CD4-positive, alpha-beta T cell (primary cell): ENCODE data around the gene PRR14L. TPM values are rescaled to one million over a fixed set of nuclear protein-coding genes. Genes with fewer than 3 reads are reported as not detected.
"Not testable (repeated sequence)": the region's sequence is repeated elsewhere in the genome, so short reads cannot be mapped to it uniquely, and the experiment has no call there.

Source experiments
- ATAC-seq: fragments of 200-7000 bp; cut with Tn5 transposase; one replicate; pipeline ENCODE4 v1.10.0; 2022; ENCODE audit warnings: mild to moderate bottlenecking; ENCODE audit not compliant: poor library complexity
- CTCF ChIA-PET: fragments of 350-600 bp; sonication (Branson Sonifier 250); formaldehyde crosslinking; loops from one replicate; lab custom pipeline; 2021; ENCODE audit warnings: antibody characterized with exemption, inconsistent platforms; lab: Charles Lee
- POLR2A ChIA-PET: fragments of 350-600 bp; sonication (Branson Sonifier 250); formaldehyde crosslinking; loops from one replicate; lab custom pipeline; 2021; ENCODE audit warnings: antibody characterized with exemption, inconsistent platforms; lab: Charles Lee
- DNase-seq, 14 experiments: peaks; one replicate each; pipeline ENCODE4 v3.0.0-alpha.2; 2013 to 2020; ENCODE audit warnings: mixed read lengths in 2 of 14
- H3K27ac ChIP-seq, 2 donors: one replicate each; pipeline versions ENCODE4 v1.5.1 to v1.7.0; 2013; ENCODE audit warnings: low read length in 2 of 2, low read depth in 1 of 2, mild to moderate bottlenecking in 1 of 2
- H3K27me3 ChIP-seq, 2 experiments: 1 replicate in 1 of 2; 2 replicates in 1 of 2; pipeline versions ENCODE4 v1.6.1 to v1.7.0; 2013; ENCODE audit warnings: low read length in 2 of 2, control low read depth in 1 of 2, mild to moderate bottlenecking in 1 of 2, moderate library complexity in 1 of 2; ENCODE audit not compliant: insufficient read depth in 2 of 2, control insufficient read depth in 1 of 2
- H3K36me3 ChIP-seq: one replicate; pipeline ENCODE4 v1.6.1; 2013; ENCODE audit warnings: low read length, control low read depth; ENCODE audit not compliant: insufficient read depth
- H3K4me1 ChIP-seq: one replicate; pipeline ENCODE4 v1.6.1; 2013; ENCODE audit warnings: low read length, control low read depth; ENCODE audit not compliant: insufficient read depth
- H3K4me3 ChIP-seq: one replicate; pipeline ENCODE4 v1.5.1; 2013; ENCODE audit warnings: mild to moderate bottlenecking, low read length, moderate library complexity
- H3K9me3 ChIP-seq, 2 experiments: 1 replicate in 1 of 2; 2 replicates in 1 of 2; pipeline versions ENCODE4 v1.6.1 to v1.7.0; 2013; ENCODE audit warnings: low read length in 2 of 2, mild to moderate bottlenecking in 2 of 2, control low read depth in 1 of 2, moderate library complexity in 1 of 2; ENCODE audit not compliant: control insufficient read depth in 1 of 2, insufficient read depth in 1 of 2
- H3K27ac Mint-ChIP-seq: one replicate; pipeline ENCODE4 v1.8.0; 2020; ENCODE audit warnings: mixed read lengths
- H3K27me3 Mint-ChIP-seq: one replicate; pipeline ENCODE4 v1.8.0; 2021; ENCODE audit warnings: mixed read lengths
- H3K36me3 Mint-ChIP-seq: one replicate; pipeline ENCODE4 v1.8.0; 2021; ENCODE audit warnings: low read depth, mixed read lengths
- H3K4me1 Mint-ChIP-seq: one replicate; pipeline ENCODE4 v1.8.0; 2021; ENCODE audit warnings: low read depth, mixed read lengths
- H3K4me3 Mint-ChIP-seq: one replicate; pipeline ENCODE4 v1.8.0; 2020; ENCODE audit warnings: mild to moderate bottlenecking, mixed read lengths
- H3K9me3 Mint-ChIP-seq: one replicate; pipeline ENCODE4 v1.8.0; 2020; ENCODE audit warnings: mixed read lengths
- intact Hi-C, 2 experiments: fragments of 100-400 bp; cut with DNase I in 1 of 2; cut with micrococcal nuclease in 1 of 2; formaldehyde crosslinking; loops; one replicate each; pipeline versions ENCODE4 v1.15.1 to v1.9.0; 2023 to 2025; cut with DNase I, micrococcal nuclease
- total RNA-seq, 174 experiments: library from RNA in 2 of 174; stranded (reverse) in 2 of 174; gene quantifications; one replicate each; pipeline ENCODE4 v1.2.3 and lab custom pipeline; 2021 to 2026
- TF ChIP-seq, protein P1 (sequence below): fragments of 200-600 bp; IDR thresholded peaks from one replicate; pipeline ENCODE4 v1.8.0; 2022; ENCODE audit warnings: antibody characterized with exemption, mild to moderate bottlenecking

Gene PRR14L
- total RNA-seq, 2 experiments from 2014 or later: 23.4 to 24.9 TPM

DNA sequence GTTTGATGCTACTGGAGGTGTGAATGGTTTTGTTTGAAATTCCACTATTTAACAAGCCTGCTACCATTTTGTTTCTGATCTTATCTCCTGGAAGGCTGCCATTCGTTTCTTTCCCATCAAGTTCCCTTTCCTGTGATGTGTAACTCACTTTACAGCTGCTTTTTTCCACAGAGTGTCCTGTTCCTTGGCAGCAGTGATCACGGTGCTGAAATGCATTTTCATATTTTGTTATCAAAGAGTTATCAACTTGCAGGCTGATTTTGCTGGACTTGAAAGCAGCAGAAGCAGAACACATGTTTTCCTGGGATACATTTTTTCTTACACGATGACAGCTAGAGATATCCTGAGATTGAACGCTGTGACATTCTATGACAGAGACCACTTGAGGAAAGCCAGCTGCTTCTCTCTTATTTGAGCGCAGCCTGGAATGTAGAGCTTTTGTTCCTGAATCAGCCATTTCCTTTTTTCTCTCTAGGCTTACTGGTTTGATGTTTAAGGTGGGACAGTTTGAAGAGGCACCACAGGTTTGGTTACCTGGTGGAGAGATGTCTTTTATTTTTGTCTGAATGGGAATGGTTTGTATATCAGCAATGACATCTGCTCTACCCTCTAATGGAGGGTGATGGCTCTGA, 34.7 kb downstream of the PRR14L start:
- intact Hi-C loops: no loop called here
- Histone ChIP-seq H3K4me1 (no peaks in the 10 kb centered on the region), H3K9me3 (no peaks in the 10 kb centered on the region), H3K4me3 (no peak overlapping the region), H3K27ac (no peak overlapping the region), H3K27me3 (no peaks in the 10 kb centered on the region), H3K36me3 (peaks cover 80% of the 10 kb centered on the region)
- no peak overlapping the region for H3K27ac Mint-ChIP-seq
- ChIA-PET CTCF (no interaction called here), POLR2A (no interaction called here)
- H3K27me3 Mint-ChIP-seq: no peaks in the 10 kb centered on the region
- TF ChIP-seq, protein P1, sequence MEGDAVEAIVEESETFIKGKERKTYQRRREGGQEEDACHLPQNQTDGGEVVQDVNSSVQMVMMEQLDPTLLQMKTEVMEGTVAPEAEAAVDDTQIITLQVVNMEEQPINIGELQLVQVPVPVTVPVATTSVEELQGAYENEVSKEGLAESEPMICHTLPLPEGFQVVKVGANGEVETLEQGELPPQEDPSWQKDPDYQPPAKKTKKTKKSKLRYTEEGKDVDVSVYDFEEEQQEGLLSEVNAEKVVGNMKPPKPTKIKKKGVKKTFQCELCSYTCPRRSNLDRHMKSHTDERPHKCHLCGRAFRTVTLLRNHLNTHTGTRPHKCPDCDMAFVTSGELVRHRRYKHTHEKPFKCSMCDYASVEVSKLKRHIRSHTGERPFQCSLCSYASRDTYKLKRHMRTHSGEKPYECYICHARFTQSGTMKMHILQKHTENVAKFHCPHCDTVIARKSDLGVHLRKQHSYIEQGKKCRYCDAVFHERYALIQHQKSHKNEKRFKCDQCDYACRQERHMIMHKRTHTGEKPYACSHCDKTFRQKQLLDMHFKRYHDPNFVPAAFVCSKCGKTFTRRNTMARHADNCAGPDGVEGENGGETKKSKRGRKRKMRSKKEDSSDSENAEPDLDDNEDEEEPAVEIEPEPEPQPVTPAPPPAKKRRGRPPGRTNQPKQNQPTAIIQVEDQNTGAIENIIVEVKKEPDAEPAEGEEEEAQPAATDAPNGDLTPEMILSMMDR: no peak
- no peak overlapping the region for H3K4me3 Mint-ChIP-seq
- peaks cover 78% of the 10 kb centered on the region for H3K36me3 Mint-ChIP-seq
- H3K4me1 Mint-ChIP-seq: no peaks in the 10 kb centered on the region
- no peak for ATAC-seq
- H3K9me3 Mint-ChIP-seq: no peaks in the 10 kb centered on the region
- no peak for DNase-seq

- H3K9me3 Mint-ChIP-seq, DNase-seq, H3K4me1 ChIP-seq, ATAC-seq, H3K4me3 Mint-ChIP-seq, H3K27ac ChIP-seq, POLR2A ChIA-PET, H3K4me3 ChIP-seq, H3K27me3 Mint-ChIP-seq, H3K27me3 ChIP-seq, H3K4me1 Mint-ChIP-seq, H3K9me3 ChIP-seq, intact Hi-C loops, H3K27ac Mint-ChIP-seq: not testable (repeated sequence)
- CTCF ChIA-PET: interaction anchor here (2.1 kb wide), 1 partner anchor 23 kb away, joined by 5 read pairs; no protein-coding TSS in a partner anchor
- peaks cover 50% of the 10 kb centered on the region for H3K36me3 Mint-ChIP-seq
- H3K36me3 ChIP-seq: peaks cover 61% of the 10 kb centered on the region
Measured at GRCh38 chr22:31711226-31711625, 38.7 kb downstream of the PRR14L start.

- Histone ChIP-seq H3K4me1 (no peaks in the 10 kb centered on the region), H3K9me3 (no peaks in the 10 kb centered on the region), H3K27ac (no peak overlapping the region), H3K36me3 (peaks cover 44% of the 10 kb centered on the region), H3K27me3 (no peaks in the 10 kb centered on the region), H3K4me3 (no peak overlapping the region)
- Mint-ChIP-seq H3K36me3 (peaks cover 35% of the 10 kb centered on the region), H3K27ac (no peak overlapping the region), H3K27me3 (no peaks in the 10 kb centered on the region), H3K4me3 (no peak overlapping the region), H3K4me1 (no peaks in the 10 kb centered on the region), H3K9me3 (no peaks in the 10 kb centered on the region)
- POLR2A ChIA-PET: interaction anchor here (0.7 kb wide), 1 partner anchor 506 kb away, joined by 6 read pairs; no protein-coding TSS in a partner anchor
- intact Hi-C loops: no loop called here
- TF ChIP-seq, protein P1: no peak
- DNase-seq: no peak
- ATAC-seq: no peak
- CTCF ChIA-PET: no interaction called here
Measured at GRCh38 chr22:31707519-31707918, 42.4 kb downstream of the PRR14L start.

GRCh38 chr22:31695423-31695822, 54.5 kb downstream of the PRR14L start:
- no peak overlapping the region for H3K4me3 ChIP-seq
- no peak overlapping the region for H3K4me3 Mint-ChIP-seq
- no peaks in the 10 kb centered on the region for H3K9me3 Mint-ChIP-seq
- intact Hi-C loops: no loop called here
- DNase-seq (no peak), ATAC-seq (no peak)
- no peaks in the 10 kb centered on the region for H3K27me3 Mint-ChIP-seq
- peaks cover 10% of the 10 kb centered on the region for H3K4me1 Mint-ChIP-seq
- ChIA-PET POLR2A (interaction anchor here (0.6 to 1.3 kb wide), 3 partner anchors 11 to 506 kb away, joined by 4 read pairs; no protein-coding TSS in a partner anchor), CTCF (no interaction called here)
- peaks cover 67% of the 10 kb centered on the region for H3K36me3 ChIP-seq
- TF ChIP-seq, protein P1: no peak
- H3K27ac Mint-ChIP-seq: no peak overlapping the region
- no peaks in the 10 kb centered on the region for H3K9me3 ChIP-seq
- H3K4me1 ChIP-seq: peaks cover 7% of the 10 kb centered on the region
- no peaks in the 10 kb centered on the region for H3K27me3 ChIP-seq
- peaks cover 71% of the 10 kb centered on the region for H3K36me3 Mint-ChIP-seq
- H3K27ac ChIP-seq: no peak overlapping the region

GRCh38 chr22:31694046-31694445, 55.9 kb downstream of the PRR14L start:
- ChIA-PET CTCF (interaction anchor here (0.7 to 1.0 kb wide), 2 partner anchors 54 to 74 kb away, joined by 3 read pairs; no protein-coding TSS in a partner anchor), POLR2A (interaction anchor here (1.1 kb wide), 1 partner anchor 17 kb away, joined by 3 read pairs; no protein-coding TSS in a partner anchor)
- H3K36me3 Mint-ChIP-seq: peaks cover 63% of the 10 kb centered on the region
- H3K4me1 Mint-ChIP-seq, H3K9me3 ChIP-seq, ATAC-seq, H3K27ac ChIP-seq, H3K9me3 Mint-ChIP-seq, H3K4me3 Mint-ChIP-seq, H3K27me3 Mint-ChIP-seq, H3K27me3 ChIP-seq, intact Hi-C loops, DNase-seq, H3K27ac Mint-ChIP-seq, H3K4me3 ChIP-seq, H3K4me1 ChIP-seq: not testable (repeated sequence)
- peaks cover 61% of the 10 kb centered on the region for H3K36me3 ChIP-seq
